OCI-LY1 (cell line): ENCODE data around the gene APOD.

Experiments used
- H2AFZ ChIP-seq: fragments of 200-600 bp; sonication (generic), shearing (Covaris generic); 2 replicates; pipeline ENCODE4 v1.6.0; 2014; ENCODE audit warnings: antibody characterized with exemption, mild to moderate bottlenecking, low read length
- H3F3A ChIP-seq: fragments of 200-600 bp; sonication (generic), shearing (Covaris generic); 2 replicates; pipeline ENCODE4 v1.6.0; 2014; ENCODE audit warnings: mild to moderate bottlenecking, antibody characterized with exemption, low read length, moderate library complexity; ENCODE audit not compliant: insufficient read depth
- H3K27ac ChIP-seq: fragments of 200-600 bp; sonication (generic); 2 replicates; pipeline ENCODE4 v1.5.1; 2014; ENCODE audit warnings: low read length, mixed run types, mild to moderate bottlenecking, low read depth; ENCODE audit not compliant: poor library complexity, severe bottlenecking
- H3K27me3 ChIP-seq: fragments of 200-600 bp; sonication (generic); 2 replicates; pipeline ENCODE4 v1.6.0; 2014; ENCODE audit warnings: antibody characterized with exemption, mild to moderate bottlenecking, low read length, moderate library complexity; ENCODE audit not compliant: insufficient read depth
- H3K36me3 ChIP-seq: fragments of 200-600 bp; sonication (generic); 2 replicates; pipeline ENCODE4 v1.6.1; 2014; ENCODE audit warnings: mild to moderate bottlenecking, antibody characterized with exemption, low read length, moderate library complexity, mixed read lengths; ENCODE audit not compliant: insufficient read depth
- H3K4me1 ChIP-seq: fragments of 200-600 bp; sonication (generic); 2 replicates; pipeline ENCODE4 v1.5.1; 2014; ENCODE audit warnings: mild to moderate bottlenecking, low read length, moderate library complexity; ENCODE audit not compliant: insufficient read depth, severe bottlenecking
- H3K4me2 ChIP-seq: fragments of 200-600 bp; sonication (generic), shearing (Covaris generic); 2 replicates; pipeline ENCODE4 v1.6.1; 2014; ENCODE audit warnings: low read length
- H3K4me3 ChIP-seq: fragments of 200-600 bp; sonication (generic); 2 replicates; pipeline ENCODE4 v1.5.1; 2014; ENCODE audit warnings: low read length, low read depth, mild to moderate bottlenecking, mixed read lengths; ENCODE audit not compliant: poor library complexity, severe bottlenecking
- H3K79me2 ChIP-seq: fragments of 200-600 bp; shearing (Covaris generic); 2 replicates; pipeline ENCODE4 v1.6.1; 2016; ENCODE audit warnings: mixed run types, low read length, mixed read lengths; ENCODE audit not compliant: insufficient read depth
- H3K9ac ChIP-seq: fragments of 200-600 bp; sonication (generic), shearing (Covaris generic); 2 replicates; pipeline ENCODE4 v1.6.1; 2014; ENCODE audit warnings: mild to moderate bottlenecking, low read length, mixed read lengths
- H3K9me2 ChIP-seq: fragments of 200-600 bp; sonication (generic), shearing (Covaris generic); 2 replicates; pipeline ENCODE4 v1.6.1; 2014; ENCODE audit warnings: low read depth, mild to moderate bottlenecking, low read length, mixed read lengths
- H3K9me3 ChIP-seq: fragments of 200-600 bp; shearing (Covaris generic); 2 replicates; pipeline ENCODE4 v1.6.1; 2014; ENCODE audit warnings: low read length, mixed read lengths
- H4K20me1 ChIP-seq: fragments of 200-600 bp; sonication (generic), shearing (Covaris generic); 2 replicates; pipeline ENCODE4 v1.6.0; 2016; ENCODE audit warnings: mild to moderate bottlenecking, low read length; ENCODE audit not compliant: insufficient read depth
- EZH2 ChIP-seq: fragments of 200-600 bp; sonication (generic), shearing (Covaris generic); IDR thresholded peaks from 2 replicates; pipeline ENCODE4 v1.8.0; 2017; ENCODE audit warnings: borderline replicate concordance, mixed run types, mild to moderate bottlenecking, antibody characterized with exemption, low read length, moderate library complexity, mixed read lengths
- TF ChIP-seq, protein P1 (sequence below): fragments of 200-600 bp; sonication (generic), shearing (Covaris generic); IDR thresholded peaks from 2 replicates; pipeline ENCODE4 v1.5.1; 2017; ENCODE audit warnings: mild to moderate bottlenecking, antibody characterized with exemption, low read length, moderate library complexity, mixed read lengths

APOD gene

DNA sequence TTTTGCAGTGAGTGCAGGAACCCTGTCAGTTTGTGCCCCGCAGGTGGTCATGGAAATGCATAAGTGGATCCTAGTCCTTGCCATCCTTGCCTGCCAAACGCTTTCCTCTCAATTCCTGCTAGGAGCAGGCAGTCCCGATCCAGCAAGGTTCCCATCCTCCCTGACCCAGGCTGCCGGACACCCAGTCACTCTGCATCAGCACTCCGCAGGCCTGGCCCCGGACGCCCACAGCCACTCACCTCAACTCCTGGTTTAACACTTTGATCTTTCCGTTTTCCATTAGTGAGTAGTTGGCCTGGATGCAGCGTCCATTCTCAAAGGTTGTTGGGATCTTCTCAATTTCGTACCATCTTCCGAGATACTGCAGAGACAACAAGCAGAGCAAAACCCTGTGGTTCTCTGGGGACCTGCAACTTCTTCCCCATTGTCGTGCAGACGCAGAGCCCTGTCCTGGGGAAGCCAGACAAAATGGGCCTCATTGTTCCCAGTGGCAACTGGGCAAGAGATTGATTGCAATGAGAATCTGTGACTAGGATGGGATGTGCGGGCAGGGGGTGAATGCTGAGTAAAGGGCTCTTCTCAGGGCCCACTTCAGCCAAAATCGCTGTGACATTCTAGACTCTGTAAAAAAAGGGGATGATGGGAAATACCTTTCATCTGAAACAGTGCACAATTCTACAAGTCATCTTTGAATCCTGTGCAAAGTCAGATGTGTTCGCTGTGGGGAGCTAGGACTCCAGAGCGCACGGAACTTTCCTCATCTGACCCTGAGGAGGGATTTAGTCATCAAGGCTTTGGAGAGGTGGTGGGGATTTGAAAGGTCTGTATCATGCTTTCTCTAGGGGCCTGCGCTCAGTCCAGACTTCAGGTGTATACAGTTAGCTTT lies 9.9 kb downstream of the APOD start:
- Histone ChIP-seq H3K79me2 (no peaks in the 10 kb centered on the region), H3K9me2 (no peaks in the 10 kb centered on the region), H3F3A (no peaks in the 10 kb centered on the region), H3K4me1 (no peaks in the 10 kb centered on the region), H3K9ac (no peak overlapping the region), H4K20me1 (no peaks in the 10 kb centered on the region), H3K36me3 (no peaks in the 10 kb centered on the region), H3K9me3 (no peaks in the 10 kb centered on the region), H3K27ac (no peak overlapping the region), H3K4me3 (no peak overlapping the region), H3K27me3 (no peaks in the 10 kb centered on the region), H3K4me2 (no peak overlapping the region), H2AFZ (no peak overlapping the region)
- TF ChIP-seq EZH2: no peak
- TF ChIP-seq, protein P1, sequence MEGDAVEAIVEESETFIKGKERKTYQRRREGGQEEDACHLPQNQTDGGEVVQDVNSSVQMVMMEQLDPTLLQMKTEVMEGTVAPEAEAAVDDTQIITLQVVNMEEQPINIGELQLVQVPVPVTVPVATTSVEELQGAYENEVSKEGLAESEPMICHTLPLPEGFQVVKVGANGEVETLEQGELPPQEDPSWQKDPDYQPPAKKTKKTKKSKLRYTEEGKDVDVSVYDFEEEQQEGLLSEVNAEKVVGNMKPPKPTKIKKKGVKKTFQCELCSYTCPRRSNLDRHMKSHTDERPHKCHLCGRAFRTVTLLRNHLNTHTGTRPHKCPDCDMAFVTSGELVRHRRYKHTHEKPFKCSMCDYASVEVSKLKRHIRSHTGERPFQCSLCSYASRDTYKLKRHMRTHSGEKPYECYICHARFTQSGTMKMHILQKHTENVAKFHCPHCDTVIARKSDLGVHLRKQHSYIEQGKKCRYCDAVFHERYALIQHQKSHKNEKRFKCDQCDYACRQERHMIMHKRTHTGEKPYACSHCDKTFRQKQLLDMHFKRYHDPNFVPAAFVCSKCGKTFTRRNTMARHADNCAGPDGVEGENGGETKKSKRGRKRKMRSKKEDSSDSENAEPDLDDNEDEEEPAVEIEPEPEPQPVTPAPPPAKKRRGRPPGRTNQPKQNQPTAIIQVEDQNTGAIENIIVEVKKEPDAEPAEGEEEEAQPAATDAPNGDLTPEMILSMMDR: no peak

DNA sequence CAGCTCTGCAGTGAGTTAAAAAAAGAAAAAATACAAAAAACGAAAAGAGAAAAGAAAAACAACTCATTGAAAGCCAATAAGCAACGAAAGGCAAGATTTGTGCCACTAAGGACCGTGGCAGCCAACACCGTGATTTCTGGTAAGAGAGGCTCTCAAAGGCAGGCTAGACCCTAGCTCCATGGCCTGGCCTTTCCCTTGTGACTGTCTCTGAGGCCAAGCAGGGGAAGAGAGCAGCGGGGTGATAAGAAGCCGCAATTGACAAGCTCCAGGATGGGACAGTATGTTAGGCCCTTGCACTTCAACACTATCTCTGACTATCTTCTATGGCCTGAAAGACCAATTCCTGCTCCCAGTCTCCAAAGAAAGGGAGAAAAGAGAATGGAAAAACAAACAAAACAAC lies 12.4 kb downstream of the APOD start:
- no peaks in the 10 kb centered on the region for H3F3A ChIP-seq
- no peaks in the 10 kb centered on the region for H3K9me2 ChIP-seq
- no peak overlapping the region for H3K4me3 ChIP-seq
- TF ChIP-seq, protein P1: no peak
- no peak for TF ChIP-seq EZH2
- no peaks in the 10 kb centered on the region for H4K20me1 ChIP-seq
- no peak overlapping the region for H3K4me2 ChIP-seq
- no peak overlapping the region for H2AFZ ChIP-seq
- no peaks in the 10 kb centered on the region for H3K36me3 ChIP-seq
- H3K9ac ChIP-seq: no peak overlapping the region
- no peaks in the 10 kb centered on the region for H3K27me3 ChIP-seq
- no peaks in the 10 kb centered on the region for H3K4me1 ChIP-seq
- no peaks in the 10 kb centered on the region for H3K9me3 ChIP-seq
- no peaks in the 10 kb centered on the region for H3K79me2 ChIP-seq
- no peak overlapping the region for H3K27ac ChIP-seq

DNA sequence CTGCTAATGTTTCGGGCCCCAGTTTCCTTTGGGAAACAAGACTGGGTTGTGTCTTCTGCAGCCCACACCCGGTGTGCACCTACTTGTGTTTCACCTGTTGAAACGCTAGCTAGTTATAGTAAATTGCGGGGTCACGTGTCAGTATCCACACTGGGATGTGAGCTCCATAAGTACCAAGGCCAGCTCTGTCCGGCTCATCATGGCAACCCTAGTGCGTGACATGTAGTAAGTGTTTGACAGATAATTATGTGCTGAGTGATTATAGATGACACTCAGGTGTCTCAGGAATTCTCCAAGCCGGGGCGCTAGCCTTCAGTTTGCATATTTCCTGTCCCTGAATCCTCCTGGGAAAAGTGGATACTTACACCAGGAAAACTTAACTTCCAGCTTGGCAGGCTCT lies 12.8 kb downstream of the APOD start:
- TF ChIP-seq EZH2: no peak
- TF ChIP-seq, protein P1: no peak
- Histone ChIP-seq H3F3A (no peaks in the 10 kb centered on the region), H3K4me1 (no peaks in the 10 kb centered on the region), H3K4me2 (no peak overlapping the region), H4K20me1 (no peaks in the 10 kb centered on the region), H2AFZ (no peak overlapping the region), H3K9ac (no peak overlapping the region), H3K4me3 (no peak overlapping the region), H3K27ac (no peak overlapping the region), H3K9me2 (no peaks in the 10 kb centered on the region), H3K79me2 (no peaks in the 10 kb centered on the region), H3K27me3 (no peaks in the 10 kb centered on the region), H3K9me3 (no peaks in the 10 kb centered on the region), H3K36me3 (no peaks in the 10 kb centered on the region)
